NCI-H226 (cell line): ENCODE measurements around the gene HOXB4.

Source experiments
- DNase-seq: peaks from one replicate; pipeline ENCODE4 v3.0.0-alpha.2; 2015

HOXB4 gene

GRCh38 chr17:48589060-48589830 lies 11.1 kb upstream of the HOXB4 start:
- no peak for DNase-seq

- DNase-seq, result no peak
These were observed 10.4 kb upstream of the HOXB4 start for GRCh38 chr17:48588528-48588927.

GRCh38 chr17:48588074-48588415 lies 9.9 kb upstream of the HOXB4 start:
- DNase-seq, result no peak

GRCh38 chr17:48587276-48588073 lies 9.3 kb upstream of the HOXB4 start:
- no peak for DNase-seq

- no peak for DNase-seq
These were observed 8.5 kb upstream of the HOXB4 start for GRCh38 chr17:48586355-48587258.

GRCh38 chr17:48584223-48584741 lies 6.1 kb upstream of the HOXB4 start:
- DNase-seq, result no peak

GRCh38 chr17:48583708-48584222 lies 5.6 kb upstream of the HOXB4 start:
- no peak for DNase-seq

- no peak for DNase-seq
These were observed 4.6 kb upstream of the HOXB4 start for GRCh38 chr17:48582750-48583069.

GRCh38 chr17:48579760-48580554 lies 1.8 kb upstream of the HOXB4 start:
- no peak for DNase-seq

- DNase-seq, result no peak
These were observed 1.3 kb upstream of the HOXB4 start for GRCh38 chr17:48579471-48579759.

- no peak for DNase-seq
These were observed 693 bp upstream of the HOXB4 start for GRCh38 chr17:48578616-48579470.

- peak; percentile 59 for DNase-seq
These were observed 712 bp downstream of the HOXB4 start for GRCh38 chr17:48577330-48577945.

- DNase-seq, result peak; percentile 90
These were observed 1.5 kb downstream of the HOXB4 start for GRCh38 chr17:48576479-48577309.

- DNase-seq, result no peak
These were observed 2.3 kb downstream of the HOXB4 start for GRCh38 chr17:48575673-48576478.

- DNase-seq, result no peak
These were observed 3.0 kb downstream of the HOXB4 start for GRCh38 chr17:48575066-48575582.

- no peak for DNase-seq
These were observed 3.6 kb downstream of the HOXB4 start for GRCh38 chr17:48574505-48575065.

GRCh38 chr17:48571826-48572417 lies 6.2 kb downstream of the HOXB4 start:
- no peak for DNase-seq
